ENCODE data around the gene RASL11B. TPM values are rescaled to one million over a fixed set of nuclear protein-coding genes. Genes with fewer than 3 reads are reported as not detected.
A peak's percentile ranks its signal among the peaks of the same experiment; 100 is the strongest.

Gene RASL11B
- total RNA-seq, 3 donors from 2014 or later: 3.1 to 4.9 TPM; not detected in 1

DNA sequence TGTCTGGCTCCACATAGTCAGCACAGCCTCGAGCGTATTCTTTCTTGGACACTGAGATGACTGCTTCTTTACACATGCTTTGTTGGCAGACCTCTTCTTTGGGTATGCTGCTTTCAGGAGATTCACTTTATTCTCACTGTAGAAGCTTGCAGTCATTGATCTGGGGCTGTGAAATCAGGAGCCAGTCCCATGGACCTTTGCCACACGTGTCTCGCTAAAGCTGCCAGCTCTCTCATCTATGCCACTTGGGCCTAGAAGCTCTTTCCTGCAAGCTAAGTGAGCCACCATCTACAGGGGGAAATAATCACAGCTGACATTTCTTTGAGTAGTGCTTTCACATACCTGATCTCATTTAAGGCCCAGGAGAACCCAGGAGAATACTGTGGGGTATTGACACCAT, 5.0 kb downstream of the RASL11B start:
- intact Hi-C loops (cut with DNase I; ENCODE audit: low total_unique reads): no loop called here
- no peaks in the 10 kb centered on the region for H3K27me3 ChIP-seq
- DNase-seq (ENCODE audit: low spot score in 2 of 2): no peak
- H3K9me3 ChIP-seq: no peaks in the 10 kb centered on the region
- H3K36me3 ChIP-seq: no peaks in the 10 kb centered on the region
- H3K27ac ChIP-seq: no peak overlapping the region
- TF ChIP-seq POLR2A (IDR thresholded peaks at IDR 0.05): no peak
- TF ChIP-seq, protein P1, sequence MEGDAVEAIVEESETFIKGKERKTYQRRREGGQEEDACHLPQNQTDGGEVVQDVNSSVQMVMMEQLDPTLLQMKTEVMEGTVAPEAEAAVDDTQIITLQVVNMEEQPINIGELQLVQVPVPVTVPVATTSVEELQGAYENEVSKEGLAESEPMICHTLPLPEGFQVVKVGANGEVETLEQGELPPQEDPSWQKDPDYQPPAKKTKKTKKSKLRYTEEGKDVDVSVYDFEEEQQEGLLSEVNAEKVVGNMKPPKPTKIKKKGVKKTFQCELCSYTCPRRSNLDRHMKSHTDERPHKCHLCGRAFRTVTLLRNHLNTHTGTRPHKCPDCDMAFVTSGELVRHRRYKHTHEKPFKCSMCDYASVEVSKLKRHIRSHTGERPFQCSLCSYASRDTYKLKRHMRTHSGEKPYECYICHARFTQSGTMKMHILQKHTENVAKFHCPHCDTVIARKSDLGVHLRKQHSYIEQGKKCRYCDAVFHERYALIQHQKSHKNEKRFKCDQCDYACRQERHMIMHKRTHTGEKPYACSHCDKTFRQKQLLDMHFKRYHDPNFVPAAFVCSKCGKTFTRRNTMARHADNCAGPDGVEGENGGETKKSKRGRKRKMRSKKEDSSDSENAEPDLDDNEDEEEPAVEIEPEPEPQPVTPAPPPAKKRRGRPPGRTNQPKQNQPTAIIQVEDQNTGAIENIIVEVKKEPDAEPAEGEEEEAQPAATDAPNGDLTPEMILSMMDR (IDR thresholded peaks at IDR 0.05): no peak
- TF ChIP-seq POLR2AphosphoS5 (IDR thresholded peaks at IDR 0.05): no peak
- H3K4me1 ChIP-seq: peaks cover 4 to 5% of the 10 kb centered on the region in 2 donors
- no peak overlapping the region for H3K4me3 ChIP-seq

DNA sequence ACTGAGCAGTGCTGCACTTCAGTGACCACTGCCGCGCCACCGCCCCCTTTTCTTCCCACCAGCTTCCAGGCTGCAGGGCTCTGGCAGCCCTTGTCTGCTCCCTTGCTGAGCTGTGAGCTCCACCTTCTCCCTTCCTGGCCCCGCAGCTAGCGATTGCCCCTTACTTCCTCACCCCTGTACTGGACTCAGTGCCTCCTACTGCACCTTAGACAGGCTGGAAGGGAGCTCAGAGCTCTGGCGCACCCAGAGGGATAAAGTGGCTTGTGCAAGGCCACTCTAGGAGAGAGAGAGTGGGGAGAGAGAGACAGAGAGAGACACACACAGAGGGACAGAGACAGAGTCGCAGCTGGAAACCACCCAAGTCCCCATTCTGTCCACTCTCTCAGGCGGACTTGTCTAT, 6.0 kb downstream of the RASL11B start:
- H3K27me3 ChIP-seq: no peaks in the 10 kb centered on the region
- TF ChIP-seq, protein P1 (IDR thresholded peaks at IDR 0.05): no peak
- TF ChIP-seq POLR2AphosphoS5 (IDR thresholded peaks at IDR 0.05) (no peak), POLR2A (IDR thresholded peaks at IDR 0.05) (no peak)
- H3K4me3 ChIP-seq: no peak overlapping the region
- intact Hi-C loops (cut with DNase I; ENCODE audit: low total_unique reads): no loop called here
- no peak for DNase-seq (ENCODE audit: low spot score in 2 of 2)
- H3K9me3 ChIP-seq: no peaks in the 10 kb centered on the region
- no peaks in the 10 kb centered on the region for H3K36me3 ChIP-seq
- peak overlapping the region in 1 of 2 donors; percentile 4 for H3K27ac ChIP-seq
- H3K4me1 ChIP-seq: peaks cover 0 to 8% of the 10 kb centered on the region in 2 donors

DNA sequence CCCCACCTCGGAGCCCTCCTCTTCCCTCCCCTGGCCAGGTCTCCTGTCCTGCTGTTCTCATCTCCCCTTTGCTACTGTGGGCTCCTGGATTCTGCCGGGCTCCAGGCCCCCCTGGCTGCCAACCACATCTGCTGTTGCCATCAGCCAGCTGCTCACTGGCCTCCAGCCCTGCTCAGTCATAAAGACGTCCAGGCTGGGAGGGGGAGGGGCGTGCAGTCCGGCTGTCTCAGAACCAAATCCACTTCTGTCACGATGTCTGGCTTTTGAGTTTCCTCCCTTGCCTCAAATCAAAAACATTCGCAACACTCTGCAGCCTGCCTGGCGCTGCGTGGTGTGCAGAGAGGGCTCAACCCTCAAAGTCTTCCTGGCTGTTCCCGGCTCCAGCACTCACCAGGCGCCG, 7.1 kb downstream of the RASL11B start:
- no peaks in the 10 kb centered on the region for H3K9me3 ChIP-seq
- DNase-seq (ENCODE audit: low spot score in 2 of 2): no peak
- no peaks in the 10 kb centered on the region for H3K27me3 ChIP-seq
- peaks cover 0 to 8% of the 10 kb centered on the region in 2 donors for H3K4me1 ChIP-seq
- intact Hi-C loops (cut with DNase I; ENCODE audit: low total_unique reads): no loop called here
- TF ChIP-seq POLR2A (IDR thresholded peaks at IDR 0.05): no peak
- TF ChIP-seq, protein P1 (IDR thresholded peaks at IDR 0.05): no peak
- TF ChIP-seq POLR2AphosphoS5 (IDR thresholded peaks at IDR 0.05): no peak
- no peak overlapping the region for H3K27ac ChIP-seq
- H3K36me3 ChIP-seq: no peaks in the 10 kb centered on the region
- peak overlapping the region in 1 of 3 donors; percentile 22 for H3K4me3 ChIP-seq

DNA sequence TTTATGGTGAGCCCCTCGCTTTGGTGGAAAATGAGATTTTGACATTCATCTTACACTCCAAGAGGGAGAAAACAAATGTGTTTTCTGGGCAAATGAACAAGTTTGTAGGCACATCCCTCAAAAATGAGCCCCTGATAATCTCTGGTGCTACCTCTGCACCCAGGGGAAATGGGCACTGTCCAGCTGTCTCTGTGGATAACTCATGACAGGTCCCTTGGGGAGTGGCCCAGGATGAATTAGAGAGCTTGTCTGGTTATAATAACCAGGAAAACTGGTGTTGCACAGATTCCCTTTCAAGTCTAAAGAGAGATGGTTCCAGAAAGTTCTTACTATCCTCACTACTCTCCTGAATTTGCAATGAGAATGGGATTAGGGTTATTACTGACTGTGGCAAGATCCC, 7.5 kb downstream of the RASL11B start:
- intact Hi-C loops (cut with DNase I; ENCODE audit: low total_unique reads): no loop called here
- TF ChIP-seq POLR2AphosphoS5 (IDR thresholded peaks at IDR 0.05) (no peak), POLR2A (IDR thresholded peaks at IDR 0.05) (no peak)
- TF ChIP-seq, protein P1 (IDR thresholded peaks at IDR 0.05): no peak
- H3K27ac ChIP-seq: no peak overlapping the region
- H3K4me3 ChIP-seq: peak overlapping the region in 1 of 3 donors; percentile 22
- H3K9me3 ChIP-seq: no peaks in the 10 kb centered on the region
- no peaks in the 10 kb centered on the region for H3K27me3 ChIP-seq
- no peaks in the 10 kb centered on the region for H3K36me3 ChIP-seq
- H3K4me1 ChIP-seq: peaks cover 0 to 8% of the 10 kb centered on the region in 2 donors
- no peak for DNase-seq (ENCODE audit: low spot score in 2 of 2)

DNA sequence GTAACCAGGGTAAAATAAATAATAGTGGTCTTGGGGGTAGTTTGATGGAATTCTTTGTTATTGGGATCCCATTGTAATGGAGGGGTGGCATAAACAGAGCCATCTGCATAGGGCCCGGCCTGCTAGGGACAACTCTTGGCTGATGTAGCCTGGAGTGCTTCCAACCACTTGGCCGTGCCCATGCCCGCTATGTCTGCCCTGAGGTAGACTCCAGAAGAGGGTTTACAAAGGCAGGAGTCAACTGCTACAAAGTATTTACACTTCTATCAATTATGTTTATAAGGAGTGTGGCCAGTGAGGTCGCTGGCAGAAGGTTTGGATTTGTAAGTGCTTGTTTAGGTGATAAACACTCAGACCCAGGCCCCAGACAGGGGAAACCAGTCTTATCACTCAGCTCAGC, 8.1 kb downstream of the RASL11B start:
- TF ChIP-seq, protein P1 (IDR thresholded peaks at IDR 0.05): no peak
- TF ChIP-seq POLR2A (IDR thresholded peaks at IDR 0.05) (no peak), POLR2AphosphoS5 (IDR thresholded peaks at IDR 0.05) (no peak)
- DNase-seq (ENCODE audit: low spot score in 2 of 2): no peak
- H3K27me3 ChIP-seq: no peaks in the 10 kb centered on the region
- peaks cover 0 to 8% of the 10 kb centered on the region in 2 donors for H3K4me1 ChIP-seq
- H3K27ac ChIP-seq: no peak overlapping the region
- no peaks in the 10 kb centered on the region for H3K36me3 ChIP-seq
- intact Hi-C loops (cut with DNase I; ENCODE audit: low total_unique reads): no loop called here
- H3K9me3 ChIP-seq: no peaks in the 10 kb centered on the region
- H3K4me3 ChIP-seq: no peak overlapping the region

Data from breast epithelium (tissue), 4 donors.